SU-DHL-6 (cell line): ENCODE measurements around the gene SBK1.

Source experiments
- H2AFZ ChIP-seq: fragments of 200-600 bp; sonication (generic); 2 replicates; pipeline ENCODE4 v1.6.1; 2014; ENCODE audit warnings: low read depth, mild to moderate bottlenecking, moderate library complexity, mixed read lengths, antibody characterized with exemption, low read length; ENCODE audit not compliant: severe bottlenecking
- H3F3A ChIP-seq: fragments of 200-600 bp; shearing (Covaris generic); 2 replicates; pipeline ENCODE4 v1.6.0; 2016; ENCODE audit warnings: antibody characterized with exemption, mild to moderate bottlenecking; ENCODE audit not compliant: insufficient read depth
- H3K27ac ChIP-seq: fragments of 200-600 bp; sonication (generic); 2 replicates; pipeline ENCODE4 v1.5.1; 2016; ENCODE audit warnings: low read depth, mild to moderate bottlenecking, low read length, moderate library complexity, mixed read lengths
- H3K27me3 ChIP-seq: fragments of 200-600 bp; sonication (generic), shearing (Covaris generic); 2 replicates; pipeline ENCODE4 v1.6.0; 2014; ENCODE audit warnings: mild to moderate bottlenecking, low read length
- H3K36me3 ChIP-seq: fragments of 200-600 bp; sonication (generic); 2 replicates; pipeline ENCODE4 v1.6.1; 2014; ENCODE audit warnings: mild to moderate bottlenecking, low read length, mixed read lengths
- H3K4me2 ChIP-seq: fragments of 300-600, 200-600 bp; shearing (Covaris generic), sonication (generic); 2 replicates; pipeline ENCODE4 v1.6.0; 2014; ENCODE audit warnings: low read length, low read depth, mild to moderate bottlenecking; ENCODE audit not compliant: poor library complexity, severe bottlenecking
- H3K4me3 ChIP-seq: fragments of 200-600 bp; sonication (generic); 2 replicates; pipeline ENCODE4 v1.5.1; 2014; ENCODE audit warnings: antibody characterized with exemption, low read length, mild to moderate bottlenecking, mixed read lengths; ENCODE audit not compliant: insufficient read depth, poor library complexity, severe bottlenecking
- H3K79me2 ChIP-seq: fragments of 200-600 bp; sonication (generic); 2 replicates; pipeline ENCODE4 v1.6.1; 2014; ENCODE audit warnings: mild to moderate bottlenecking, low read length, moderate library complexity; ENCODE audit not compliant: insufficient read depth
- H3K9ac ChIP-seq: fragments of 200-600 bp; sonication (generic); 2 replicates; pipeline ENCODE4 v1.7.0; 2014; ENCODE audit warnings: mild to moderate bottlenecking, low read length
- H3K9me2 ChIP-seq: fragments of 200-600 bp; sonication (generic); replicated peaks from 2 replicates; pipeline ENCODE4 v1.6.1; 2014; ENCODE audit warnings: low read length; ENCODE audit not compliant: insufficient read depth
- H3K9me3 ChIP-seq: fragments of 200-600 bp; sonication (generic); 2 replicates; pipeline ENCODE4 v1.6.1; 2014; ENCODE audit warnings: low read length, mixed read lengths; ENCODE audit not compliant: insufficient read depth
- H4K20me1 ChIP-seq: fragments of 200-600 bp; sonication (generic); 2 replicates; pipeline ENCODE4 v1.6.1; 2014; ENCODE audit warnings: low read depth, mild to moderate bottlenecking, antibody characterized with exemption, low read length, moderate library complexity, mixed read lengths
- EZH2phosphoT487 ChIP-seq: fragments of 200-600 bp; sonication (generic), shearing (Covaris generic); conservative IDR thresholded peaks from 2 replicates; pipeline ENCODE4 v1.6.1; 2018; ENCODE audit warnings: mild to moderate bottlenecking, antibody characterized with exemption, low read length, moderate library complexity, mixed read lengths
- TF ChIP-seq, protein P1 (sequence below): fragments of 200-600 bp; sonication (generic); IDR thresholded peaks from one replicate; pipeline ENCODE4 v1.5.1; 2017; ENCODE audit warnings: antibody characterized with exemption, mild to moderate bottlenecking, low read length, moderate library complexity; ENCODE audit not compliant: insufficient read depth, poor library complexity, severe bottlenecking

Gene SBK1

DNA sequence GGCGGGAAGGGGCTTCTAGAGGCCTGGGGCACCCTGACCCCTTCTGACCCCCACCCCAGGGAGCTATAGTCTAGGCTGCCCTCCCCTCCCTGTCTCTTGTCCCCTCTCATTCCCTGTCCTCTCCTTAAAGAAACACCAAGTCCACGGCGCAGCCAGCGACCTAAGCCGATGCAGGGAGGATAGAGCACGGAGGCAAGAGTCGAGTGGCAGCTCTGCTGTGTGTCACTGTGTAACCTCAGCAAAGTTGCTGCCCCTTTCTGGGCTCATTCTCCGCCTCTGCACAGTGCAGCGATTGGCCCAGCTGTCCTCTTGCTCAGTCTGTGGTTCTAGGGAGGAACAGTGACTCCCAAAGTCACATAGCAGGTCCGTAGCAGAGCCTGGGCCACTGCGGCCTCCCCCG is 36.5 kb upstream of the SBK1 start:
- H3K4me2 ChIP-seq = no peak overlapping the region
- no peaks in the 10 kb centered on the region for H4K20me1 ChIP-seq
- no peaks in the 10 kb centered on the region for H3K27me3 ChIP-seq
- H2AFZ ChIP-seq = no peak overlapping the region
- no peaks in the 10 kb centered on the region for H3K36me3 ChIP-seq
- H3K9me2 ChIP-seq = no peaks in the 10 kb centered on the region
- H3K79me2 ChIP-seq = no peaks in the 10 kb centered on the region
- no peak overlapping the region for H3K27ac ChIP-seq
- no peak overlapping the region for H3K4me3 ChIP-seq
- H3K9me3 ChIP-seq = no peaks in the 10 kb centered on the region
- no peak for TF ChIP-seq EZH2phosphoT487
- TF ChIP-seq, protein P1, sequence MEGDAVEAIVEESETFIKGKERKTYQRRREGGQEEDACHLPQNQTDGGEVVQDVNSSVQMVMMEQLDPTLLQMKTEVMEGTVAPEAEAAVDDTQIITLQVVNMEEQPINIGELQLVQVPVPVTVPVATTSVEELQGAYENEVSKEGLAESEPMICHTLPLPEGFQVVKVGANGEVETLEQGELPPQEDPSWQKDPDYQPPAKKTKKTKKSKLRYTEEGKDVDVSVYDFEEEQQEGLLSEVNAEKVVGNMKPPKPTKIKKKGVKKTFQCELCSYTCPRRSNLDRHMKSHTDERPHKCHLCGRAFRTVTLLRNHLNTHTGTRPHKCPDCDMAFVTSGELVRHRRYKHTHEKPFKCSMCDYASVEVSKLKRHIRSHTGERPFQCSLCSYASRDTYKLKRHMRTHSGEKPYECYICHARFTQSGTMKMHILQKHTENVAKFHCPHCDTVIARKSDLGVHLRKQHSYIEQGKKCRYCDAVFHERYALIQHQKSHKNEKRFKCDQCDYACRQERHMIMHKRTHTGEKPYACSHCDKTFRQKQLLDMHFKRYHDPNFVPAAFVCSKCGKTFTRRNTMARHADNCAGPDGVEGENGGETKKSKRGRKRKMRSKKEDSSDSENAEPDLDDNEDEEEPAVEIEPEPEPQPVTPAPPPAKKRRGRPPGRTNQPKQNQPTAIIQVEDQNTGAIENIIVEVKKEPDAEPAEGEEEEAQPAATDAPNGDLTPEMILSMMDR = no peak
- no peak overlapping the region for H3K9ac ChIP-seq
- no peaks in the 10 kb centered on the region for H3F3A ChIP-seq

DNA sequence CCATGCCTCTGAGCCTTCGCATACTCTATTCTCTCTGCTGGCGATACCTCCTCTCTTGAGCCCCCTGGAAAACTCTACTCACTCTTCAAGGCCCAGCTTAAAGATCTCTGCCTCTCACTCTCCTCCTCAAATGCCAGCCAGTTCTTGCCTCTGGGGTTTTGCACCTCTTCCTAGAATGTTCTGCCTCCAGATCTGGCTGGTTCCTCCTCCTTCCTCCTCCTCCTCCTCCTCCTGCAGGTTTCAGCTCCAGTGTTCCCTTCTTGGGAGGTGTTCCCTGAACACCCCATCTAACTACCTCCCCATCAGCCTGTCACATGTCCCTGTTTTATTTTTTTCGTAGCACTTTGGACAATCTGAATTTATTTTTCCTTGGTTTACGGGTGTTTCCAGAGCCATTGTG is 35.1 kb upstream of the SBK1 start:
- H3K4me3 ChIP-seq = no peak overlapping the region
- H3K27me3 ChIP-seq = no peaks in the 10 kb centered on the region
- no peak overlapping the region for H3K9ac ChIP-seq
- H3K9me3 ChIP-seq = no peaks in the 10 kb centered on the region
- no peaks in the 10 kb centered on the region for H3K36me3 ChIP-seq
- H3K9me2 ChIP-seq = no peaks in the 10 kb centered on the region
- no peak overlapping the region for H3K4me2 ChIP-seq
- TF ChIP-seq, protein P1 = no peak
- no peak for TF ChIP-seq EZH2phosphoT487
- no peaks in the 10 kb centered on the region for H4K20me1 ChIP-seq
- no peak overlapping the region for H3K27ac ChIP-seq
- no peaks in the 10 kb centered on the region for H3K79me2 ChIP-seq
- no peaks in the 10 kb centered on the region for H3F3A ChIP-seq
- H2AFZ ChIP-seq = no peak overlapping the region

DNA sequence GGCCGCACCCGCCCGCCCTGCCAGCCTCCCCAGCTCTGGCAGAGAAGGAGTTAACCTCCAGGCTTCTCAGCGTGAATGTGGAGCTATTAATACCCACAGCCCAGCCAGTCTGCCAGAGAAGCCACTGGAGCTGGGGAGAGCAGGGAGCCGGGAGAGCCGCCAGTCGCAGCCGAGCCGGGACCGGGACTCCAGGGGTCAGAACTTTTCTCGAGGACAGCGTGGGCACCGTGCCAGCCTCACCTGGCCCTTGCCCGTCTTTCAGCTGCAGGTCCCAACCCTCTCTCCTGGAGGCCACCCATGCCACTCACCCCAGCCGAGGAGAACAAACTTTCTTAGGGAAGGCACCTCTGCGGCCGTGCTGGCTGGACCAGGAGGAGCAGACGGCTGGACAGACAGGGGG is 33.8 kb upstream of the SBK1 start:
- no peaks in the 10 kb centered on the region for H4K20me1 ChIP-seq
- no peak overlapping the region for H3K27ac ChIP-seq
- H3K79me2 ChIP-seq = no peaks in the 10 kb centered on the region
- no peak overlapping the region for H3K9ac ChIP-seq
- no peak overlapping the region for H2AFZ ChIP-seq
- H3K4me2 ChIP-seq = no peak overlapping the region
- no peaks in the 10 kb centered on the region for H3K9me2 ChIP-seq
- H3F3A ChIP-seq = no peaks in the 10 kb centered on the region
- no peaks in the 10 kb centered on the region for H3K9me3 ChIP-seq
- no peak overlapping the region for H3K4me3 ChIP-seq
- TF ChIP-seq, protein P1 = no peak
- H3K36me3 ChIP-seq = no peaks in the 10 kb centered on the region
- no peaks in the 10 kb centered on the region for H3K27me3 ChIP-seq
